H9 (cell line): ENCODE measurements around the gene RALGAPA2. TPM values are rescaled to one million over a fixed set of nuclear protein-coding genes. Genes with fewer than 3 reads are reported as not detected.

Experiments
- DNase-seq: peaks from one replicate; pipeline ENCODE4 v3.0.0-alpha.2; 2017
- H2AFZ ChIP-seq: one replicate; pipeline ENCODE4 v1.6.1; 2013; ENCODE audit warnings: mild to moderate bottlenecking, low read length, control low read depth, moderate library complexity
- H2AK5ac ChIP-seq: 2 replicates; pipeline ENCODE4 v1.6.1; 2013; ENCODE audit warnings: low read length, control low read depth, mixed read lengths; ENCODE audit not compliant: insufficient read length
- H2BK120ac ChIP-seq: one replicate; pipeline ENCODE4 v1.6.1; 2013; ENCODE audit warnings: low read depth, mild to moderate bottlenecking, low read length, control low read depth, inconsistent platforms; ENCODE audit not compliant: poor library complexity, severe bottlenecking
- H2BK12ac ChIP-seq: 2 replicates; pipeline ENCODE4 v1.6.1; 2013; ENCODE audit warnings: low read length, control low read depth, mixed read lengths, low read depth; ENCODE audit not compliant: insufficient read length
- H2BK15ac ChIP-seq: 2 replicates; pipeline ENCODE4 v1.6.1; 2013; ENCODE audit warnings: low read depth, low read length, control low read depth
- H2BK20ac ChIP-seq: one replicate; pipeline ENCODE4 v1.6.1; 2013; ENCODE audit warnings: low read depth, mild to moderate bottlenecking, low read length, control low read depth, inconsistent platforms; ENCODE audit not compliant: poor library complexity, severe bottlenecking
- H2BK5ac ChIP-seq: 2 replicates; pipeline ENCODE4 v1.6.1; 2013; ENCODE audit warnings: low read length, control low read depth, mixed read lengths; ENCODE audit not compliant: insufficient read length
- H3K14ac ChIP-seq: 2 replicates; pipeline ENCODE4 v1.6.1; 2013; ENCODE audit warnings: low read length, control low read depth; ENCODE audit not compliant: insufficient read depth
- H3K18ac ChIP-seq: 2 replicates; pipeline ENCODE4 v1.6.1; 2013; ENCODE audit warnings: low read depth, mild to moderate bottlenecking, mixed read lengths, low read length, control low read depth; ENCODE audit not compliant: insufficient read length
- H3K23ac ChIP-seq: 2 replicates; pipeline ENCODE4 v1.6.1; 2013; ENCODE audit warnings: low read length, control low read depth, mixed read lengths, low read depth; ENCODE audit not compliant: insufficient read length
- H3K23me2 ChIP-seq: 2 replicates; pipeline ENCODE4 v1.6.1; 2013; ENCODE audit warnings: low read depth, mild to moderate bottlenecking, mixed read lengths, low read length, control low read depth; ENCODE audit not compliant: insufficient read length, poor library complexity, severe bottlenecking
- H3K27ac ChIP-seq: 2 replicates; pipeline ENCODE4 v1.5.1; 2013; ENCODE audit warnings: low read length, control low read depth, mixed read lengths, low read depth; ENCODE audit not compliant: insufficient read length
- H3K27me3 ChIP-seq: 2 replicates; pipeline ENCODE4 v1.6.1; 2013; ENCODE audit warnings: low read length, control low read depth, inconsistent platforms; ENCODE audit not compliant: insufficient read depth
- H3K4ac ChIP-seq: 2 replicates; pipeline ENCODE4 v1.6.1; 2013; ENCODE audit warnings: low read depth, mild to moderate bottlenecking, control low read depth, inconsistent platforms, low read length, moderate library complexity
- H3K4me1 ChIP-seq: 2 replicates; pipeline ENCODE4 v1.6.1; 2013; ENCODE audit warnings: low read length, control low read depth, inconsistent platforms; ENCODE audit not compliant: insufficient read depth
- H3K4me2 ChIP-seq: 2 replicates; pipeline ENCODE4 v1.6.1; 2013; ENCODE audit warnings: low read length, control low read depth, mixed read lengths; ENCODE audit not compliant: insufficient read length, insufficient read depth
- H3K56ac ChIP-seq: 2 replicates; pipeline ENCODE4 v1.6.1; 2013; ENCODE audit warnings: low read depth, mild to moderate bottlenecking, mixed read lengths, low read length, control low read depth; ENCODE audit not compliant: insufficient read length
- H3K79me1 ChIP-seq: 2 replicates; pipeline ENCODE4 v1.6.1; 2013; ENCODE audit warnings: low read depth, mild to moderate bottlenecking, moderate library complexity, low read length, control low read depth, inconsistent platforms; ENCODE audit not compliant: insufficient read depth, poor library complexity, severe bottlenecking
- H3K79me2 ChIP-seq: 2 replicates; pipeline ENCODE4 v1.6.1; 2013; ENCODE audit warnings: low read length, control low read depth, inconsistent platforms; ENCODE audit not compliant: insufficient read depth
- H3K9ac ChIP-seq: 2 replicates; pipeline ENCODE4 v1.6.1; 2013; ENCODE audit warnings: low read length, control low read depth, mixed read lengths; ENCODE audit not compliant: insufficient read length; ENCODE audit errors: extremely low read depth
- H3K9me3 ChIP-seq: one replicate; pipeline ENCODE4 v1.6.1; 2013; ENCODE audit warnings: low read depth, low read length, inconsistent platforms; ENCODE audit not compliant: control insufficient read depth
- H3T11ph ChIP-seq: one replicate; pipeline ENCODE4 v1.6.1; 2013; ENCODE audit warnings: mild to moderate bottlenecking, low read length, control low read depth, inconsistent platforms
- H4K20me1 ChIP-seq: one replicate; pipeline ENCODE4 v1.6.1; 2013; ENCODE audit not compliant: control insufficient read depth, insufficient read length, insufficient read depth
- H4K5ac ChIP-seq: 2 replicates; pipeline ENCODE4 v1.6.1; 2013; ENCODE audit warnings: low read depth, mild to moderate bottlenecking, mixed read lengths, low read length, control low read depth; ENCODE audit not compliant: insufficient read length
- H4K8ac ChIP-seq: replicated peaks from 2 replicates; pipeline ENCODE4 v1.6.1; 2013; ENCODE audit warnings: low read length, control low read depth, mixed read lengths, low read depth; ENCODE audit not compliant: insufficient read length
- H4K91ac ChIP-seq: 2 replicates; pipeline ENCODE4 v1.6.1; 2013; ENCODE audit warnings: low read depth, mild to moderate bottlenecking, moderate library complexity, mixed read lengths, low read length, control low read depth; ENCODE audit not compliant: insufficient read length
- H3K27ac Mint-ChIP-seq, 3 experiments: 2 replicates in 2 of 3; 3 replicates in 1 of 3; pipeline ENCODE4 v1.8.0; 2020 to 2021; ENCODE audit warnings: mixed read lengths in 3 of 3, mild to moderate bottlenecking in 1 of 3, moderate library complexity in 1 of 3
- H3K27me3 Mint-ChIP-seq: 2 replicates; pipeline ENCODE4 v1.8.0; 2021; ENCODE audit warnings: low read depth, mild to moderate bottlenecking, moderate library complexity, mixed read lengths
- H3K36me3 Mint-ChIP-seq, 3 experiments: 2 replicates in 2 of 3; 3 replicates in 1 of 3; pipeline ENCODE4 v1.8.0; 2020 to 2021; ENCODE audit warnings: low read depth in 3 of 3, mixed read lengths in 3 of 3; ENCODE audit not compliant: insufficient read depth in 1 of 3
- H3K4me1 Mint-ChIP-seq, 2 experiments: 2 replicates each; pipeline ENCODE4 v1.8.0; 2020; ENCODE audit warnings: mixed read lengths in 2 of 2
- H3K4me3 Mint-ChIP-seq, 2 experiments: 2 replicates in 1 of 2; 3 replicates in 1 of 2; pipeline ENCODE4 v1.8.0; 2020 to 2021; ENCODE audit warnings: mild to moderate bottlenecking in 2 of 2, mixed read lengths in 2 of 2, moderate library complexity in 1 of 2
- H3K9me3 Mint-ChIP-seq, 2 experiments: 2 replicates in 1 of 2; 3 replicates in 1 of 2; pipeline ENCODE4 v1.8.0; 2020; ENCODE audit warnings: mild to moderate bottlenecking in 2 of 2, mixed read lengths in 2 of 2, moderate library complexity in 1 of 2
- CTCF ChIP-seq: fragments of 200-600 bp; sonication (generic); conservative IDR thresholded peaks from 3 replicates; pipeline ENCODE4 v1.8.0; 2021; ENCODE audit warnings: antibody characterized with exemption, mild to moderate bottlenecking
- WGBS: extraction: QIAGEN DNeasy Blood & Tissue Kit; methylation state at CpG from one replicate; pipeline ENCODE4 v1.1.7; 2013; ENCODE audit warnings: missing lambda C conversion rate, low lambda C conversion rate, mixed read lengths; ENCODE audit not compliant: insufficient read length; ENCODE audit errors: extremely low coverage; 5-methylcytosine and 5-hydroxymethylcytosine counted together
- total RNA-seq: library from RNA; stranded (reverse); gene quantifications from 2 replicates; pipeline ENCODE4 v1.2.1, GENCODE V29; 2021

RALGAPA2 gene
- total RNA-seq, 1 experiment from 2014 or later: 16.6 TPM

DNA sequence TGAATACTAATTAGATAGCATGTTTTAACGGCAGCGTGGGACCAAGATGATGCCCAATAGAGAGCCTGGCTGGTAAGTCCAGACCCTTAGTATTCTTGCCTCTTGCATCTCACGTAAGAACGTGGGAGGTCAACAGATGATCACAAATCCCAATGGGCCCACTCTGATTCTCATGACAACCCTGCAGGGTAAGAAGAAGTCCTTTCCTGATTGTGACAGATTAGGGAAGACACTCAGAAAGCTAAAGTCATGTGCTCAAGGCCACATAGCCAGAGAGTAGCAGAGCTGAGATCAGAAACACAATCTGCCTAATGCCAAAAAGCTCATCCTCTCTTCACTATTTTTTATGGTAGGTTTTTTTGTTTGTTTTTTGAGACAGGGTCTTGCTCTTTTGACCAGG, 103.8 kb downstream of the RALGAPA2 start:
- Histone ChIP-seq H3K4me1 (no peaks in the 10 kb centered on the region), H2BK15ac (no peak overlapping the region), H3K9ac (no peak overlapping the region), H4K91ac (no peak overlapping the region), H3K56ac (no peak overlapping the region), H2AFZ (no peak overlapping the region), H4K8ac (no peak overlapping the region), H2AK5ac (no peak overlapping the region), H3K27ac (no peak overlapping the region), H3K4me2 (no peak overlapping the region), H3K4ac (no peak overlapping the region), H3K18ac (no peak overlapping the region), H3K23me2 (no peaks in the 10 kb centered on the region), H3K27me3 (no peaks in the 10 kb centered on the region), H2BK5ac (no peak overlapping the region), H3K14ac (no peak overlapping the region), H4K20me1 (no peaks in the 10 kb centered on the region), H2BK20ac (no peak overlapping the region), H4K5ac (no peak overlapping the region), H3K23ac (no peak overlapping the region), H3T11ph (no peak overlapping the region), H2BK12ac (no peak overlapping the region), H2BK120ac (no peak overlapping the region), H3K79me1 (no peaks in the 10 kb centered on the region), H3K9me3 (no peaks in the 10 kb centered on the region), H3K79me2 (no peaks in the 10 kb centered on the region)
- Mint-ChIP-seq H3K27me3 (no peaks in the 10 kb centered on the region), H3K4me3 (no peak overlapping the region), H3K27ac (no peak overlapping the region), H3K9me3 (no peaks in the 10 kb centered on the region), H3K36me3 (peaks cover 0 to 4% (median 0%) of the 10 kb centered on the region in 3 experiments; a peak in 2 of 7 replicates), H3K4me1 (no peaks in the 10 kb centered on the region)
- TF ChIP-seq CTCF: no peak
- DNase-seq: no peak
- no CpG with 5 or more reads among the region's 4 CpGs for WGBS
